NB4 (cell line): Measurements from ENCODE around the gene EXOC4.

Experiments
- POLR2A ChIP-seq: IDR thresholded peaks from 2 replicates; pipeline ENCODE4 v1.6.1; 2011; ENCODE audit warnings: mild to moderate bottlenecking; ENCODE audit not compliant: insufficient read length; ENCODE audit errors: extremely low read depth
- TF ChIP-seq, protein P1 (sequence below): IDR thresholded peaks from one replicate; pipeline ENCODE4 v1.5.1; 2012; ENCODE audit warnings: low read depth, low read length

DNA sequence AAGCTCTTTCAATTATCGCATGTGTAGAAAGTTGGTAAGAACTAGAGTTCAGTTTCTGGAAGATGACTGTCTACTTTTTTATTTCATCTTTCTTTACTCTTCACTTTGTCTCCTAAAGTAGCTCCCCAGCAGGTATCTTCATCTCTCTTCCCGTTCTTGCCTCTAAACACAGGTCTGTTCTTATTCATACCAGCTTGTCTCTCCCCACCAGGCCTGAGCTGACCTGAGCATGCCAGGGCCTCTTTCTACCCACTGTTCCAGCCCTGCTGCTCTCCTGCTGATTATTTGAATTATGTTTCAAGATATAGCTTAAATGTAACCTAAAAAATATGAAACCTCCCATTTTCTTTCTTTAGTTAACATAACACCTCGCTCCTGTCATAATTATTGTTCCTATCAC, 488.2 kb downstream of the EXOC4 start:
- TF ChIP-seq, protein P1, sequence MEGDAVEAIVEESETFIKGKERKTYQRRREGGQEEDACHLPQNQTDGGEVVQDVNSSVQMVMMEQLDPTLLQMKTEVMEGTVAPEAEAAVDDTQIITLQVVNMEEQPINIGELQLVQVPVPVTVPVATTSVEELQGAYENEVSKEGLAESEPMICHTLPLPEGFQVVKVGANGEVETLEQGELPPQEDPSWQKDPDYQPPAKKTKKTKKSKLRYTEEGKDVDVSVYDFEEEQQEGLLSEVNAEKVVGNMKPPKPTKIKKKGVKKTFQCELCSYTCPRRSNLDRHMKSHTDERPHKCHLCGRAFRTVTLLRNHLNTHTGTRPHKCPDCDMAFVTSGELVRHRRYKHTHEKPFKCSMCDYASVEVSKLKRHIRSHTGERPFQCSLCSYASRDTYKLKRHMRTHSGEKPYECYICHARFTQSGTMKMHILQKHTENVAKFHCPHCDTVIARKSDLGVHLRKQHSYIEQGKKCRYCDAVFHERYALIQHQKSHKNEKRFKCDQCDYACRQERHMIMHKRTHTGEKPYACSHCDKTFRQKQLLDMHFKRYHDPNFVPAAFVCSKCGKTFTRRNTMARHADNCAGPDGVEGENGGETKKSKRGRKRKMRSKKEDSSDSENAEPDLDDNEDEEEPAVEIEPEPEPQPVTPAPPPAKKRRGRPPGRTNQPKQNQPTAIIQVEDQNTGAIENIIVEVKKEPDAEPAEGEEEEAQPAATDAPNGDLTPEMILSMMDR = no peak
- no peak for TF ChIP-seq POLR2A
